Measurements from ENCODE around the gene ZNF804B.

- TF ChIP-seq CTCF (IDR thresholded peaks at IDR 0.05) (no peak), EZH2 (IDR thresholded peaks at IDR 0.05) (no peak)
These were observed 153.4 kb downstream of the ZNF804B start for GRCh38 chr7:88912852-88913251.

All from neural progenitor cell (in vitro differentiated cells).